ENCODE data around the gene POU6F2.

DNA sequence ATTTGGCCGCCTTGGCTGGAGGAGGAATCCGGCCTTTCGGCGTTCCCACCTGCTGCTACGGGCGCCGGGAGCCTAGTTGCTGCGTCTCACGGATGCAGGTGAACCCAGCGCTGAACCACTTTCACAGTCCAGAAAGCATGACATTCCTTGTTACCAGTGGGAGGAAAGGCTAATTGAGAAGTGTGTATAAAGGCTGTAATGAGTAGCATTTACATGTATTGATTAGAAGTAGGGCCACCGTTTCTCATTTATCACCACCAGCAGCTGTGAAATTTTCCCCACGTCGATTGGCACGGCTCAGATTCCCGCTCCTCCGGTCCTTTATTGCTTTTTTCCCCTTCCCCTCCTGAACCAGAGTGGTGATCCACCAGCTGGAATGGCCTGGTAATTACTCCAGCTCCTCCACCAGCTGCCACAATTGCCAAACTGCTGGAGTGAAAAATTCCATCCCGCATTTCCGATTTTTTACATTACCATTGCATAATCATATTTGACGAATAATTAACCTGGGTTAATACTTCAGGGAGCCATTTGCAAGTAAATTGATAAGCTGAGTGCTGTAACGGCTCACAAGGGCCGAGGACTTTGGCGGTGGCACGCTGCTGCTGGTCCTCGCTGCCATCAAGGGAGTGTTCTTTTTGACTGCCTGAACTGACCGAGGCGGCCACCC, 153.3 kb downstream of the POU6F2 start:
- TF ChIP-seq CTCF (IDR thresholded peaks at IDR 0.05) (no peak), POLR2A (IDR thresholded peaks at IDR 0.05) (no peak)
